Progenitor cell of endocrine pancreas (in vitro differentiated cells): Measurements from ENCODE around the gene STN1. TPM values are rescaled to one million over a fixed set of nuclear protein-coding genes. Genes with fewer than 3 reads are reported as not detected.

ENCODE experiments used
- DNase-seq: peaks from one replicate; pipeline ENCODE4 v3.0.0; 2021; ENCODE audit warnings: low spot score; ENCODE audit not compliant: unreplicated experiment
- H3K27ac Mint-ChIP-seq: 2 replicates; pipeline ENCODE4 v1.8.0; 2021; ENCODE audit warnings: mild to moderate bottlenecking, moderate library complexity, mixed read lengths
- H3K27me3 Mint-ChIP-seq: 2 replicates; pipeline ENCODE4 v1.8.0; 2021; ENCODE audit warnings: mixed read lengths
- H3K36me3 Mint-ChIP-seq: 2 replicates; pipeline ENCODE4 v1.8.0; 2022; ENCODE audit warnings: mixed read lengths; ENCODE audit not compliant: insufficient read depth
- H3K4me1 Mint-ChIP-seq: 2 replicates; pipeline ENCODE4 v1.8.0; 2021; ENCODE audit warnings: low read depth, mixed read lengths
- H3K4me3 Mint-ChIP-seq: 2 replicates; pipeline ENCODE4 v1.8.0; 2021; ENCODE audit warnings: low read depth, mild to moderate bottlenecking, moderate library complexity, mixed read lengths
- H3K9me3 Mint-ChIP-seq: 2 replicates; pipeline ENCODE4 v1.8.0; 2021; ENCODE audit warnings: low read depth, mixed read lengths
- CTCF ChIP-seq: fragments of 200-600 bp; sonication (generic); IDR thresholded peaks from one replicate; pipeline ENCODE4 v1.5.0; 2021; ENCODE audit warnings: antibody characterized with exemption, mild to moderate bottlenecking; ENCODE audit not compliant: unreplicated experiment
- total RNA-seq: library from RNA; stranded (reverse); gene quantifications from 2 replicates; pipeline ENCODE4 v1.2.1, GENCODE V29; 2021

STN1 gene
- total RNA-seq, 1 donor from 2014 or later, result 13.6 TPM

- Mint-ChIP-seq H3K27ac (no peak overlapping the region), H3K9me3 (no peaks in the 10 kb centered on the region), H3K4me1 (peaks cover 35% of the 10 kb centered on the region), H3K36me3 (no peaks in the 10 kb centered on the region), H3K4me3 (peak overlapping the region; percentile 5), H3K27me3 (no peaks in the 10 kb centered on the region)
- no peak for DNase-seq
- TF ChIP-seq CTCF, result no peak
Observed at GRCh38 chr10:103852189-103852711, 65.7 kb downstream of the STN1 start.

DNA sequence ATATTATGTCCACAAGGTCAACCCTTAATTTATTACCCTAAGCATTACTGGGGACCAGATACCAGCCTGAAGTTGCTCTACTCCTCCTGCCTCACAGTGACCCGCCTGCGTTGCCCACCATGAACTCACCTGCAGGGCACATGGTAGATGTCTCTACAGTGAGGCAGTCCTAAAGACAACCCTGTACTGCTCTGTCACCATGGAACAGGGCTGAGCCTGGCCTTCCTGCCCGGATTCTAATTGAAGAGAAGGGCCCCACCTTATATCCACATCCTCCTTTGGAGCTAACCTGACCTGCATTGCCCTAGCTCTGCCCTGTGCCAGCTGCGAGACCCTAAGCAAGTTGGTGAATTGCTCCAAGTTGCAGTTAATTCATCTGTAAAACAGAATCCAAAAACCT, 66.7 kb downstream of the STN1 start:
- H3K36me3 Mint-ChIP-seq, result peaks cover 2% of the 10 kb centered on the region
- H3K27me3 Mint-ChIP-seq, result no peaks in the 10 kb centered on the region
- H3K4me1 Mint-ChIP-seq, result peaks cover 28% of the 10 kb centered on the region

GRCh38 chr10:103850572-103850895, 67.5 kb downstream of the STN1 start:
- Mint-ChIP-seq H3K36me3 (peaks cover 2% of the 10 kb centered on the region), H3K4me1 (peaks cover 33% of the 10 kb centered on the region), H3K27ac (no peak overlapping the region), H3K4me3 (no peak overlapping the region), H3K9me3 (no peaks in the 10 kb centered on the region), H3K27me3 (no peaks in the 10 kb centered on the region)
- DNase-seq, result no peak
- TF ChIP-seq CTCF, result no peak

More for the DNA sequence above, 66.7 kb downstream of the STN1 start:
- H3K9me3 Mint-ChIP-seq, result no peaks in the 10 kb centered on the region
- no peak for TF ChIP-seq CTCF
- no peak overlapping the region for H3K27ac Mint-ChIP-seq
- no peak for DNase-seq
- no peak overlapping the region for H3K4me3 Mint-ChIP-seq

DNA sequence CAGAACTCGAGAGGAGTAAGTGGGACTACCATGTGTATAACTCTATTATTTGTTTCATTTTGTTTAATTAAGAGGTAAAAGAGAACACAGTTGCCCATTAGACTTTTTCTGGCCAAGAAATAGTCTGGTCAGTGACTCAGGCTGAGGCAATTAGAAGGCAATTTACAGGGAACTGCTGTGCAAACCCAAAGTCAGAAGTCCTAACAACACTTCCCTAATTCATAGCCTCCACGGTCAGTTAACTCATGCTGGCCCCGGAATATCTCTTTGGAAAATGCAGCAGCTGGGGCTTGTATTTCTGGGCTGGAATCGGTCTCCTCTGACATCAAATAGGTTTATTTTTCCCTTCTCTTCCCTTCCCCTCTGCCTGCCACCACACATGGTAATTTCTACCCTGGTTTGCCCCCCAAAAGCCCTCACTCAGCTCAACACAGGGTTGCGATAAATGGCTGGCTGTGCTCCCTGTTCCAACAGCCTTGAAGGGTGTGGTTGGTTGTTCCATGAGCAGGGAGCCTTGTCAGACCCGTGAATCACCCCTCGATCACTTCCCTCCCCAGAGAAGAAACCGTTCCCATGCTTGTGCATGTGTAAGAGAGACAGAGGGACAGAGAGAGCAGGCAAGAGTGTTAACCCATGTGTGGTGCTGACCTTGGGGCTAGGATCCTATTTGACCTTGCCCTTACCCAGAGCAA, 68.0 kb downstream of the STN1 start:
- no peak for TF ChIP-seq CTCF
- no peak for DNase-seq
- H3K4me3 Mint-ChIP-seq, result no peak overlapping the region
- peaks cover 2% of the 10 kb centered on the region for H3K36me3 Mint-ChIP-seq
- H3K4me1 Mint-ChIP-seq, result peaks cover 33% of the 10 kb centered on the region
- no peak overlapping the region for H3K27ac Mint-ChIP-seq
- H3K27me3 Mint-ChIP-seq, result no peaks in the 10 kb centered on the region
- H3K9me3 Mint-ChIP-seq, result no peaks in the 10 kb centered on the region

DNA sequence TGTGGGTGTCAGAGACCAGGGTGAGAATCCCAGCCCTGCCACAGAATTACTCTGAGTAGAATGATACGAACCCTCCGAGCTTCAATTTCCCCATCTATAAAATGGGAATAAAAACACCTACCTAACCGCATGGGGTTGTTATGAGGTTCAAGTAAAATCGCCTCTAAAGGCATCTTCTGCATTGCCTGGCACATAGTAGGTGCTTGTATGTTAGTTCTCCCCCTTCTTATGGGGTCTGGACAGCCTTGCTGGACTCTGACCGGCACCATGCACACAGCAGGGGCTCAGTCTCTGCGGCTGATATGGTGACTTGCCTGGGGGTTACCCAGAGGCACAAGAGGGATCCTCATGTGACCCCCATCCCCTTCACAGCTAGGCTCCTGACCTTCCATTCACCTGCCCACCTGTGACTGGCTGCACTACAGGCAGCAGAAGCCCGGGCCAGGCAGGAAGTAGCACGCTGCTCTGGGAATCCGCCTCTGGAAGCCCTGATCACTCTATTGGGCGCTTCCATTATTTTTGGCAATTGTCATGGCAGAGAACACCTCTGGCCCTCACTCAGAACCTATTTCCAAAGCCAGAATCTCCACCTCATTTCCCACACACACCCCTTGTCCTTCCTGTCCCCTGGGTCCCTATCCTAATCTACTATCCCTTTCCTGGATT, 68.6 kb downstream of the STN1 start:
- peaks cover 2% of the 10 kb centered on the region for H3K36me3 Mint-ChIP-seq
- no peak overlapping the region for H3K27ac Mint-ChIP-seq
- TF ChIP-seq CTCF, result no peak

More for the DNA sequence above, 68.6 kb downstream of the STN1 start:
- Mint-ChIP-seq H3K9me3 (no peaks in the 10 kb centered on the region), H3K4me1 (peaks cover 33% of the 10 kb centered on the region), H3K4me3 (no peak overlapping the region), H3K27me3 (no peaks in the 10 kb centered on the region)
- DNase-seq, result no peak
